MCF 10A (cell line): Measurements from ENCODE around the gene NFATC1. TPM values are rescaled to one million over a fixed set of nuclear protein-coding genes. Genes with fewer than 3 reads are reported as not detected.
A peak's percentile ranks its signal among the peaks of the same experiment; 100 is the strongest.

ENCODE experiments used
- BruUV-seq: library from RNA; stranded (reverse); fragments of 400-500 nt; replicated peaks from 2 replicates; lab custom pipeline; 2021; lab: Mats Ljungman, UMichigan
- CTCF ChIA-PET: fragments of 300-600 bp; sonication (Branson Sonifier 250); formaldehyde crosslinking; extraction: SDS; loops from one replicate; lab custom pipeline; 2021; ENCODE audit warnings: antibody characterized with exemption, inconsistent platforms; lab: Yijun Ruan, JAX
- POLR2A ChIA-PET: fragments of 300-600, 350-650 bp; sonication (Branson Sonifier 250); formaldehyde crosslinking; extraction: SDS; loops from one replicate; lab custom pipeline; 2020; ENCODE audit warnings: antibody characterized with exemption, inconsistent platforms; lab: Yijun Ruan, JAX
- DNase-seq: peaks from one replicate; pipeline ENCODE4 v3.0.0-alpha.2; 2018; ENCODE audit not compliant: unreplicated experiment
- H3K27ac Mint-ChIP-seq: one replicate; pipeline ENCODE4 v1.8.0; 2022; ENCODE audit warnings: mild to moderate bottlenecking, low read depth, mixed read lengths; ENCODE audit not compliant: unreplicated experiment
- H3K27me3 Mint-ChIP-seq: one replicate; pipeline ENCODE4 v1.8.0; 2022; ENCODE audit warnings: mixed read lengths; ENCODE audit not compliant: insufficient read depth, unreplicated experiment
- H3K36me3 Mint-ChIP-seq: one replicate; pipeline ENCODE4 v1.8.0; 2022; ENCODE audit warnings: mild to moderate bottlenecking, moderate library complexity, mixed read lengths; ENCODE audit not compliant: insufficient read depth, unreplicated experiment
- H3K4me1 Mint-ChIP-seq: one replicate; pipeline ENCODE4 v1.8.0; 2022; ENCODE audit warnings: mixed read lengths; ENCODE audit not compliant: insufficient read depth, unreplicated experiment
- H3K4me3 Mint-ChIP-seq: one replicate; pipeline ENCODE4 v1.8.0; 2022; ENCODE audit warnings: mild to moderate bottlenecking, moderate library complexity, mixed read lengths; ENCODE audit not compliant: unreplicated experiment
- H3K9me3 Mint-ChIP-seq: one replicate; pipeline ENCODE4 v1.8.0; 2022; ENCODE audit warnings: mixed read lengths; ENCODE audit not compliant: unreplicated experiment
- intact Hi-C: fragments of 100-400 bp; cut with micrococcal nuclease; formaldehyde crosslinking; loops from 2 replicates; pipeline ENCODE4 v1.14.1; 2022
- total RNA-seq: library from RNA; stranded (reverse); gene quantifications from 2 replicates; pipeline ENCODE4 v1.2.3, GENCODE V29; 2022
- TF ChIP-seq, protein P1 (sequence below): fragments of 200-600 bp; IDR thresholded peaks from one replicate; pipeline ENCODE4 v1.8.0; 2022; ENCODE audit warnings: antibody characterized with exemption, mild to moderate bottlenecking; ENCODE audit not compliant: unreplicated experiment

The NFATC1 gene
- total RNA-seq, 1 experiment from 2014 or later: 2.0 TPM

DNA sequence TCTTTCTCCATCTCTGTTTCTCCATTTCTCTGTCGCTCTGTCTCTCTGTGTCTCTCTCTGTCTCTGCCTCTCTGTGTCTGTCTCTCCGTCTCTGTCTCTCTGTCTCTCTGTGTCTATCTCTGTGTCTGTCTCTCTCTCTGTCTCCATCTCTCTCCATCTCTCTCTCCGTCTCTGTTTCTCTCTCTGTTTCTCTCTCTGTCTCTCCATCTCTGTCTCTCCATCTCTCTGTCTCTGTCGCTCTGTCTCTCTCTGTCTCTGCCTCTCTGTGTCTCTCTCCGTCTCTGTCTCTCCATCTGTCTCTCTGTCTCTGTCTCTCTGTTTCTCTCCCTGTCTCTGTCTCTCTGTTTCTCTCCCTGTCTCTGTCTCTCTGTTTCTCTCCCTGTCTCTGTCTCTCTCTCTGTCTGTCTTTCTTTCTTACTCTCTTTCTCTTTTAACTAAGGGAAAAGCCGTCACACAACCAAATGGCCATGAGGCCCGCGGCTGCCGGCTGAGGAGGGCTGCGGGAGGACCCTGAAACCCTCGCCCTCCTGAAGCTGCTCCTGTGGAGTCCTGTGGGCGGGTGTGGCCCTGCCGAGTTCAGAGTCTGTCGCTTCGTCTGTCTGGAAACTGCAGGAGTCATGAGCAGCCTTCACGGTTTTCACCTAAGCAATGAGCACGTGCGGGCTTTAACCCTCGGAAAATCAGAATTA is 29.3 kb downstream of the NFATC1 start:
- intact Hi-C loops: no loop called here
- Mint-ChIP-seq H3K4me3 (no peak overlapping the region), H3K4me1 (peaks cover 11% of the 10 kb centered on the region), H3K9me3 (peaks cover 30% of the 10 kb centered on the region), H3K27ac (peak overlapping the region; percentile 72), H3K27me3 (no peaks in the 10 kb centered on the region), H3K36me3 (peaks cover 14% of the 10 kb centered on the region)
- TF ChIP-seq, protein P1, sequence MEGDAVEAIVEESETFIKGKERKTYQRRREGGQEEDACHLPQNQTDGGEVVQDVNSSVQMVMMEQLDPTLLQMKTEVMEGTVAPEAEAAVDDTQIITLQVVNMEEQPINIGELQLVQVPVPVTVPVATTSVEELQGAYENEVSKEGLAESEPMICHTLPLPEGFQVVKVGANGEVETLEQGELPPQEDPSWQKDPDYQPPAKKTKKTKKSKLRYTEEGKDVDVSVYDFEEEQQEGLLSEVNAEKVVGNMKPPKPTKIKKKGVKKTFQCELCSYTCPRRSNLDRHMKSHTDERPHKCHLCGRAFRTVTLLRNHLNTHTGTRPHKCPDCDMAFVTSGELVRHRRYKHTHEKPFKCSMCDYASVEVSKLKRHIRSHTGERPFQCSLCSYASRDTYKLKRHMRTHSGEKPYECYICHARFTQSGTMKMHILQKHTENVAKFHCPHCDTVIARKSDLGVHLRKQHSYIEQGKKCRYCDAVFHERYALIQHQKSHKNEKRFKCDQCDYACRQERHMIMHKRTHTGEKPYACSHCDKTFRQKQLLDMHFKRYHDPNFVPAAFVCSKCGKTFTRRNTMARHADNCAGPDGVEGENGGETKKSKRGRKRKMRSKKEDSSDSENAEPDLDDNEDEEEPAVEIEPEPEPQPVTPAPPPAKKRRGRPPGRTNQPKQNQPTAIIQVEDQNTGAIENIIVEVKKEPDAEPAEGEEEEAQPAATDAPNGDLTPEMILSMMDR: no peak
- BruUV-seq: no TSS peak
- CTCF ChIA-PET: no interaction called here
- POLR2A ChIA-PET: no interaction called here
- no peak for DNase-seq

GRCh38 chr18:79425569-79425886 is 29.8 kb downstream of the NFATC1 start:
- peaks cover 25% of the 10 kb centered on the region for H3K9me3 Mint-ChIP-seq
- POLR2A ChIA-PET: interaction anchor here (0.6 kb wide), 1 partner anchor 158 kb away, joined by 4 read pairs; no protein-coding TSS in a partner anchor
- intact Hi-C loops: no loop called here
- no peak for DNase-seq
- peaks cover 11% of the 10 kb centered on the region for H3K4me1 Mint-ChIP-seq
- no TSS peak for BruUV-seq
- H3K27ac Mint-ChIP-seq: no peak overlapping the region
- peaks cover 14% of the 10 kb centered on the region for H3K36me3 Mint-ChIP-seq
- CTCF ChIA-PET: interaction anchor here (1.0 kb wide), 1 partner anchor 47 kb away, joined by 8 read pairs; no protein-coding TSS in a partner anchor
- TF ChIP-seq, protein P1: no peak
- no peak overlapping the region for H3K4me3 Mint-ChIP-seq
- H3K27me3 Mint-ChIP-seq: no peaks in the 10 kb centered on the region

GRCh38 chr18:79426376-79427300 is 30.9 kb downstream of the NFATC1 start:
- POLR2A ChIA-PET: no interaction called here
- CTCF ChIA-PET: interaction anchor here (1.0 kb wide), 1 partner anchor 48 kb away, joined by 8 read pairs; no protein-coding TSS in a partner anchor
- Mint-ChIP-seq H3K27me3 (no peaks in the 10 kb centered on the region), H3K9me3 (peaks cover 21% of the 10 kb centered on the region), H3K36me3 (peaks cover 14% of the 10 kb centered on the region), H3K4me3 (no peak overlapping the region), H3K27ac (no peak overlapping the region), H3K4me1 (peaks cover 11% of the 10 kb centered on the region)
- BruUV-seq: no TSS peak
- intact Hi-C loops: no loop called here
- DNase-seq: no peak
- TF ChIP-seq, protein P1: no peak
